ENCODE results near the gene BCAS1.
"Not testable (repeated sequence)": the region's sequence is repeated elsewhere in the genome, so short reads cannot be mapped to it uniquely, and the experiment has no call there.

BCAS1 gene

GRCh38 chr20:53981752-53982437, 88.5 kb downstream of the BCAS1 start:
- peak; percentile 34 for DNase-seq

- no peak for DNase-seq
Observed at GRCh38 chr20:53981130-53981529, 89.3 kb downstream of the BCAS1 start.

GRCh38 chr20:53980031-53980465, 90.3 kb downstream of the BCAS1 start:
- DNase-seq = no peak

GRCh38 chr20:53978497-53978896, 91.9 kb downstream of the BCAS1 start:
- DNase-seq = no peak

GRCh38 chr20:53977391-53977790, 93.0 kb downstream of the BCAS1 start:
- no peak for DNase-seq

GRCh38 chr20:53975761-53976160, 94.6 kb downstream of the BCAS1 start:
- no peak for DNase-seq

GRCh38 chr20:53974785-53975555, 95.4 kb downstream of the BCAS1 start:
- DNase-seq = no peak

GRCh38 chr20:53973882-53974281, 96.5 kb downstream of the BCAS1 start:
- DNase-seq = not testable (repeated sequence)

GRCh38 chr20:53972179-53972578, 98.2 kb downstream of the BCAS1 start:
- DNase-seq = no peak

- no peak for DNase-seq
Observed at GRCh38 chr20:53971096-53971683, 99.2 kb downstream of the BCAS1 start.

- DNase-seq = no peak
Observed at GRCh38 chr20:53970232-53970631, 100.2 kb downstream of the BCAS1 start.

- DNase-seq = no peak
Observed at GRCh38 chr20:53967527-53967926, 102.9 kb downstream of the BCAS1 start.

- DNase-seq = no peak
Observed at GRCh38 chr20:53966774-53967398, 103.5 kb downstream of the BCAS1 start.

- no peak for DNase-seq
Observed at GRCh38 chr20:53964501-53965253, 105.7 kb downstream of the BCAS1 start.

GRCh38 chr20:53964067-53964466, 106.3 kb downstream of the BCAS1 start:
- DNase-seq = no peak

- no peak for DNase-seq
Observed at GRCh38 chr20:53963635-53964034, 106.8 kb downstream of the BCAS1 start.

- no peak for DNase-seq
Observed at GRCh38 chr20:53962388-53962787, 108.0 kb downstream of the BCAS1 start.

GRCh38 chr20:53961527-53961926, 108.9 kb downstream of the BCAS1 start:
- DNase-seq = no peak

- DNase-seq = no peak
Observed at GRCh38 chr20:53960579-53961272, 109.7 kb downstream of the BCAS1 start.

- peak; percentile 64 for DNase-seq
Observed at GRCh38 chr20:53959911-53960578, 110.3 kb downstream of the BCAS1 start.

- no peak for DNase-seq
Observed at GRCh38 chr20:53958260-53958659, 112.1 kb downstream of the BCAS1 start.
